Measurements from ENCODE around the gene RITA1.
"Not testable (repeated sequence)": the region's sequence is repeated elsewhere in the genome, so short reads cannot be mapped to it uniquely, and the experiment has no call there.

RITA1 gene

DNA sequence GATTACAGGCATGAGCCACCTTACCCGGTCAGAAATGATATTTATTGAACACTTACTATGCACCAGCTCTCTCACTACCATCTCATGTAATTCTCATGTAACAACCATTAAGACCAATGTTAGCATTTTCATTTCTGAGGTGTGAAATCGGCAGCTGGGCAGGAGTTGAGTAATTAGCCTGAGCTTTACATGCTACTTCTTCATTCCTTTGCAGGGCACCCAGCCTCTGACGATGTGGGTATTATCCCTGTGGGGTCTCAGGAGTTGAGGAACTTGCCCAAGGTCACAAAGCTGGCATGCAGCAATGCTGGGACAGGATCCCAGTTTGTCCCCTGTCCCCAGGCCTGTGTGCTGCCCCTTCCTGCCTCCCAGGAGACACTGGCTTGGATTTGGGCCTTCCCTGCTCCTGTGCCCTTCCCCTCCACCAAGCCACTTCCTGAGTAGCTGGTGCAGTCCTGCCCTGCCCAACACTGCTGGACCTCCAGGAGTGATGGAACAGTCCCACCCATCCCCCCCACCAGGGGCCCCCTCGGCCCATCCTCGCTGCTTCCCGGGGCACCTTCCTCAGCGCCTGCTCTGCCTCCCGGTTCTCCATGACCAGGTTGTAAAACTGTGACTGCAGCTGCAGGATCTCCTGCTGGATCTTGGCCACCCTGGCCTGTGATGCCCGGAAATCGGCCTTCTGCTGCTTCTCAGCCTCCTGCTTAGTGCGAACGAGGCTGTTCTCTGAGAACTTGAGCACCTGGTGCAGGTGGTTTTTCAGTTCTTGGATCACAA, 14.7 kb downstream of the RITA1 start:
- no peaks in the 10 kb centered on the region for H3K27me3 Mint-ChIP-seq (ENCODE audit: low read depth)
- no peaks in the 10 kb centered on the region for H3K36me3 Mint-ChIP-seq (ENCODE audit: low read depth)
- no peak overlapping the region for H3K27ac Mint-ChIP-seq
- H3K9me3 Mint-ChIP-seq: no peaks in the 10 kb centered on the region
- no peak overlapping the region for H3K4me3 Mint-ChIP-seq
- peaks cover 16% of the 10 kb centered on the region for H3K4me1 Mint-ChIP-seq (ENCODE audit: low read depth)

DNA sequence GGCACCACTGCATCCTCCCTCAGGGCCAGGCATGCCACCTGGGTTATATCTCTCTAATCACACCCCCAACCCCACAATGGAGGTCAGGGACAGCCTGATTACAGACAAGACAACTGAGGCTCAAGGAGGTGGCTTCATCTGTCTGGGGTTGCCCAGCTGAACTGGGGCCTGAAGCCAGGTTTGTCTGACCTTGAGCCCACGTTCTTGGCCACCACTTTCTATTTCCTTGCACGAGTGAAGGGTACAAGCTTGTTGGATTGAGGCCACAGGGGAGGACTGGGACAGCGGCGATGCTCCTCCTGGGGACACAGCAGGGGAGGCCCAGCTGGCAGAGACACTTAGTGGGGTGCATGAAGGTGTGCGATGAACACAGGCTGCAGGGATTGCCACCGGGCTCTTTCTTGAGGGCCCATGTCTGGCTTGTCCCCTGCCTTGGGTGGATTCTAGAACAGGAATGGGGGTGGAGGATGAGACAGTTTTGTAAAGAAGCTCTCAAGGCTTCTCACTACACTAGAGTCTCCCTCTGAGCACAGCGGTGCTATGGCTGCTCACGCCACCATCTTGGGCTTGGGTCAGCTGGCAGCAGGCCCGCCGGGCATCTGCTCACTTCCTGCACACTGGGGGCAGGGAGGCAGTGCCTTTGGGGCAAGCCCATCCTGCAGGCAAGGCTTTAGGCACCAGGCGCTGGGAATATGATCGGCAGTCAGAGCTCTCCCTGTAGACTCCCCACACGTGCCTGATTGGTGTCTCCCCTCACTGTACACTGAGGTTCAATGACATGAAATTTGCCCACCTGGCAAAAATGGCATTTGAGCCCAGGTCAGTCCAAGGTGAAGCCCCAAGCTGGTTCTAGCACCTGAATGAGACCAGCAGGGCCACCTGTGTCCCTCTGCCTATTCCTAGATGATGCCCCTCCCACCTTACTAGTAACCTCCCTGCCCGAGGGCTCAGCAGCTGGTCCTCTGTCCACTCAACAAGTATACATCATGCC, 16.0 kb downstream of the RITA1 start:
- Mint-ChIP-seq H3K27me3 (ENCODE audit: low read depth) (no peaks in the 10 kb centered on the region), H3K9me3 (no peaks in the 10 kb centered on the region), H3K4me1 (ENCODE audit: low read depth) (peaks cover 21% of the 10 kb centered on the region), H3K4me3 (no peak overlapping the region), H3K27ac (no peak overlapping the region), H3K36me3 (ENCODE audit: low read depth) (no peaks in the 10 kb centered on the region)

DNA sequence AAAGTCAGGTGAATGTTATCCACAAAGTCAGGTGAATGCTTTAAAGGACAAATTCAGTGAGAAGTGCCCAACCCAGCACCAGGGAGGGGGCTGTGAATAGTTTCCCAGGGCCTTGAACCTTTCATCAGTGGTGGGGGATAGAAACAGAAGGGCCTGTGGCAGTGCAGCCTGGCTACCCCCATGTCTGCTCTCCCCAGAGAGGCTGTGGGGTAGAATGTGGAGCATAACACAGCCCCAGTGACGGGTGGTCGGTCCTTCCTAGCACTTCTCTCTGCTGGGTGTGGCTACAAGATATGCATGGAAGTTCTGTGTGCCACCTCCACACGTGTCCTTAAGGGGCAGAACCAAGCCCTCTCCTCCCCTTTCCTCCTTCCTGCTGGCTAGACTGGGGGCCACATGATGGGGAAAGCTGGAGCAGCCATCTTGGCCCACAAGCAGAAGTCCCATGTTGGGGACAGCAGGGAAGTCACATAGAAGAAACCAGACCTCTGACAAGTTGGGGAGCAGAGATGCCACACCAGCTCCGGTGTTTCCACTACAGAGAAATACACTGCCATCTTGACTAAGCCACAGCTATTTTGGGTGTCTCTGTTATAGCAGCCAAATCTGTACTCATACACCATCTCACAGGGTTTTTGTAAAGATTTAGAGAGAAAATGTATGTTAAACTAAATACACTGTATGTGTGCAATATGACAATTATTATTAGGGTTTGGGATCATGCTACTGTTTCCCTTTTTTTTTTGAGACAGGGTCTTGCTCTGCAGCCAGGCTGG, 17.0 kb downstream of the RITA1 start:
- H3K9me3 Mint-ChIP-seq: no peaks in the 10 kb centered on the region
- H3K27me3 Mint-ChIP-seq (ENCODE audit: low read depth): no peaks in the 10 kb centered on the region

DNA sequence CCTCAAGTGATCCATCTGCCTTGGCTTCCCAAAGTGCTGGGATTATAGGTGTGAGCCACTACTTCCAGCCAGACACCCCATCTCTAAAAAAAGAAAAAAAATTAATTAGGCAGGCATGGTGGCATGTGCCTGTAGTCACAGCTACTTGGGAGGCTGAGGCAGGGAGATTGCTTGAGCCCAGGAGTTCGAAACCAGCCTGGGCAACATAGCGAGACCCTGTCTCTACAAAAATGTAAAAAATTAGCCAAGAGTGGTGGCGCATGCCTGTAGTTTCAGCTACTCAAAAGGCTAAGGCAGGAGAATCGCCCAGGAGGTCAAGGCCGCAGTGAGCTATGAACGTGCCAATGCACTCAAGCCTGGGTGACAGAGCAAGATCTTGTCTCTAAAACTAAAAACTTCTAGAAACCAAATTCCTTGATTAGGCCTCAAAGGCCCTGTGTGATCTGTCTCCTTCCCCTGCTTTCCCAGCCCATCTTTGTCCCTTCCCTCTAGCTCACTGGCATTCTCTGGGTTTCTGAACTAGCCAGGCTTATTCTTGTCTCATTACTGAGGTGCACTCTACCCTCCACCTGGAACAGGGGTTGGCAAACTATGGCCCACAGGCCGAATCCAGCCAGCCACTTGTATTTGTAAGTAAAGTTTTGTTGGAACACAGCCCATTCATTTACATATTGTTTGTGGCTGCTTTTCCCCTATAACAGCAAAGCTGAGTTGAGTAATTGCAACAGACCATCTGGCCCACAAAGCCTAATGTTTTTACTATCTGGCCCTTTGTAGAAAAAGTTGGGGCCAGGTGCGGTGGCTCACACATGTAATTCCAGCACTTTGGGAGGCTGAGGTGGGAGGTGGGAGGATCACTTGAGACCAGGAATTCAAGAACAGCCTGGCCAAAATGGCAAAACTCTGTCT, 18.6 kb downstream of the RITA1 start:
- Mint-ChIP-seq H3K27ac (peak overlapping the region; percentile 24), H3K27me3 (ENCODE audit: low read depth) (no peaks in the 10 kb centered on the region), H3K4me1 (ENCODE audit: low read depth) (peaks cover 29% of the 10 kb centered on the region), H3K9me3 (no peaks in the 10 kb centered on the region), H3K36me3 (ENCODE audit: low read depth) (no peaks in the 10 kb centered on the region), H3K4me3 (no peak overlapping the region)

More for the DNA sequence above, 17.0 kb downstream of the RITA1 start:
- Mint-ChIP-seq H3K36me3 (ENCODE audit: low read depth) (no peaks in the 10 kb centered on the region), H3K27ac (peak overlapping the region; percentile 15), H3K4me1 (ENCODE audit: low read depth) (peaks cover 22% of the 10 kb centered on the region), H3K4me3 (no peak overlapping the region)

DNA sequence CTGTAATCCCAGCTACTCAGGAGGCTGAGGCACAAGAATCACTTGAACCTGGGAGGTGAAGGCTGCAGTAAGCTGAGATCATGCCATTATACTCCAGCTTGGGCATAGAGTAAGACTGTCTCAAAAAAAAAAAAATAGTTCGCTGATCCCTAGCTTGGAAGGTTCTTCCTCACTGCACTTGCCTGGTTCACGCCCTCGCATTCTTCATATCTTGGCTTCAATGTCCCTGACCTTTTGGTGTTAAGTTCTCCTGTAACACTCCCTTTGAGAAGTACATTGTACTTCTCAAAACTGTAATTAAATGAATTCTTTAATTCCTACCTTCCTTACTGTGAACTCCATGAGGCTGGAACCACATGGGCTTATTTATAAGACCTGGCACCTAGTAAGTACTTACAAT, 19.3 kb downstream of the RITA1 start:
- Mint-ChIP-seq H3K9me3 (no peaks in the 10 kb centered on the region), H3K27ac (no peak overlapping the region), H3K4me1 (ENCODE audit: low read depth) (peaks cover 35% of the 10 kb centered on the region), H3K27me3 (ENCODE audit: low read depth) (no peaks in the 10 kb centered on the region), H3K36me3 (ENCODE audit: low read depth) (no peaks in the 10 kb centered on the region), H3K4me3 (no peak overlapping the region)

DNA sequence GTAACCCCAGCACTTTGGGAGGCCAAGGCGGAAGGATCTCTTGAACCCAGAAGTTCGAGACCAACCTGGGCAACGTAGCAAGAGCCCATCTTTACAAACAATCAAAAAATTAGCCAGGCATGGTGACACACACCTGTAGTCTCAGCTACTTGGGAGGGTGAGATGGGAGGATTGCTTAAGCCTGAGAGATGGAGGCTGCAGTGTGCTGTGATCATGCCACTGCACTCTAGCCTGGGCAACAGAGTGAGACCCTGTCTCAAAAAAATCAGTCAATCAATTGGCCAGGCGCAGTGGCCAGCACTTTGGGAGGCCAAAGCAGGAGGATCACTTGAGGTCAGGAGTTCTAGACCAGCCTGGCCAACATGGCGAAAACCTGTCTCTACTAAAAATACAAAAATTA, 21.3 kb downstream of the RITA1 start:
- H3K9me3 Mint-ChIP-seq; H3K4me3 Mint-ChIP-seq; H3K27me3 Mint-ChIP-seq (ENCODE audit: low read depth); H3K36me3 Mint-ChIP-seq (ENCODE audit: low read depth): not testable (repeated sequence)
- Mint-ChIP-seq H3K27ac (peak overlapping the region; percentile 95), H3K4me1 (ENCODE audit: low read depth) (peaks cover 48% of the 10 kb centered on the region)

DNA sequence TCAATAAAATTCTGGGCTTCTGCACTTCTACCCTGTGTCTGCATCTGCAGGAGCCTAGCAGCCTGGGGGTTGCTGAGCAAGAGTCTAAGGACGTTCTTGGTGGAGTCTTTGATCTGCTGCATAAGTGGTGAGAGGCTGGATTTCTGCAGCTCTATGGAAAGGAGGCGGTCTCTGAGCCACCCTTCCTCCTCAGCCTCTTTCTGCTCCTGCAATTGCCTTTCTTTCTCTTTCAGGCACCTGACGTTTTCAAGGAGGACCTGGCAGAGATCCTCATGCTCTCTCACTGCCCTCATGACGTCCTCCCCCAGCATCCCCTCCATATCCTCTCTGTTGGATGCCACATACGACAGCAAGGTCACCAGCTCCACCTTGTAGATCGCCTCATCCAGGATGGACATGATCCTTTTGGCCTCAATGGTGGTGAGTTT, 22.1 kb downstream of the RITA1 start:
- H3K27ac Mint-ChIP-seq: peak overlapping the region; percentile 95
- peak overlapping the region; percentile 79 for H3K4me3 Mint-ChIP-seq
- peaks cover 48% of the 10 kb centered on the region for H3K4me1 Mint-ChIP-seq (ENCODE audit: low read depth)
- H3K36me3 Mint-ChIP-seq (ENCODE audit: low read depth): peaks cover 8% of the 10 kb centered on the region
- H3K9me3 Mint-ChIP-seq: peaks cover 3% of the 10 kb centered on the region
- no peaks in the 10 kb centered on the region for H3K27me3 Mint-ChIP-seq (ENCODE audit: low read depth)

DNA sequence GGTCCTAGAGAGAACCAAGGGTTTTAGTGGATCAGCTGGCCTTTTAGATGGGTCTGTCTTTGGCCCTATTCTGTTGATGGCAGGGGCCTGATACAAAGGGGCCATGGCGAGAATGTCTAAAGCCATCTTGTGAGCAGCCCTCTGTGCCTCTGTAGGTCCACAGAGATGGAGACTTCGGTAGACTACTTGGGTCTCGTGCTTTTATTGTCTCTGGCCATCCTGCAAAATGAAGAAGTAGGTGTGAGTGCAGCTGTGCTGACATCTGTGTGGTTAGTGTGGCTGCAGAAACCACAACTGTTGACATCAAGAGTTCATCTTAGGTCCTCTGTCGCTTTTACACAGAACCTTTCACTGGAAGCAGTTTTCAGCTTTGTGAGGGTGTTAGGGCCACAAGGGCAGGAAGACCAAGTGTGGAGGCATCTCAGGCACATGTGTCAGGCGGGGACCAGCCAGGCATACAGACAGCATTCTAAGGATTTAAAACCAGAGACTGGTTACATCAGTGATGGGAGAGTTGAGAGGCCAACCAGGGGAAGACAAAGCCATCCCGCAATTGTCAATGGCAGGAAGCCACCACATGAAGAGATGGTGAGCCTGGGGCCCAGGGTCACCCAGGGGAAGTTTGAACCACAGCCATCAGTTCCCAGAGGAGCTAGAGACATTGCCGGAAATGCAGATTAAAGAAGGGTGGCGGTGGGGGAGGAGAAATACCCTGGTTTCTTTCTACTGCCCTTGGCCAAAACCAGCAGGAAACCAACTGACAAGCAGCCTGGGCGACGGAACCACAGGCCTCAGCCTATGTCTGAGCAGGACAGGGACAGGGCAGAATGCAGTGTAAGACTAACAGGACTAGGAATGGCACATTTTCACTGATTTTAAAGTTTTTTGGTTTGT, 22.8 kb downstream of the RITA1 start:
- Mint-ChIP-seq H3K9me3 (peaks cover 3% of the 10 kb centered on the region), H3K36me3 (ENCODE audit: low read depth) (peaks cover 11% of the 10 kb centered on the region), H3K27ac (peak overlapping the region; percentile 95), H3K27me3 (ENCODE audit: low read depth) (no peaks in the 10 kb centered on the region), H3K4me1 (ENCODE audit: low read depth) (peaks cover 51% of the 10 kb centered on the region), H3K4me3 (peak overlapping the region; percentile 79)

DNA sequence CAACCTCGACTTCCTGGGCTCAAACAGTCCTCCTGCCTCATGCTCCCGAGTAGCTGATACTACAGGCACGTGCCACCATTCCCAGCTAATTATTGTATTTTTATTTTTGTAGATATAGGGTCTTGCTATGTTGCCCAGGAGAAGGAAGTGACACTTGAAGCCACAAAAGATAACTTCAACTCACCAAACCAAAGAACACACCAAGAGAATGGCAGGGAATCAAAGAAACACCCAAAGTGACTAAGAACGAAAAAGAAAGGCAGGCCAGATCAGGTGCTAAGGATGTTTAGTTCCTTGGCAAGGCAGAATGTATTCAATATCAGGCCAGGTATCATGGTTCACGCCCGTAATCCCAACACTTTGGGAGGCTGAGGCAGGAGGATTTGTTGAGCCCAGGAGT, 25.6 kb downstream of the RITA1 start:
- Mint-ChIP-seq H3K27ac (peak overlapping the region; percentile 77), H3K4me1 (ENCODE audit: low read depth) (peaks cover 68% of the 10 kb centered on the region), H3K9me3 (peaks cover 3% of the 10 kb centered on the region), H3K36me3 (ENCODE audit: low read depth) (peaks cover 17% of the 10 kb centered on the region), H3K4me3 (peak overlapping the region; percentile 2), H3K27me3 (ENCODE audit: low read depth) (peaks cover 3% of the 10 kb centered on the region)

DNA sequence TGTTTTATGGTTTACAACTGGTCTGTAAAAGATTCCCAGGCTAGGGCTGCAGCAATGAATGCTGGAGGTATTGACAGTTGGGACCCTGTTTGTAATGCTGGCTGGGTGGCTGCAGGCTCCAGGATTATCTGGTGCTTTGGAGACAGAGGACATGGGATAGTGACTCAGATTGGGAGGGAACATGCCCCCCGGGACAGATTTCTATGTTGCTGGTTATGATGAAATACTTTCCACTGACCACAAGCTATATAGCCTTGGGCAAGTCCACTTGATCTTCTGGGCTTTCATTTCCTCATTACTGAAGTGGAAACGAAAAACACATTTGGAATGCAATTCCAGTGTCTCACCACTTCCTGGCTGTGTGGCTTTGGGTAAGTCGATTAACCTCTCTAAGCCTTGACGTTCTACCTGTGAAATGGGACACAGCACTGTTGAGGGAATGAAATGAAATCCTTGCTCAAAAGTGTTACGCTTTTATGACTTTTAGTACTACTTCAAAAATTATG, 29.4 kb downstream of the RITA1 start:
- Mint-ChIP-seq H3K27ac (peak overlapping the region; percentile 2), H3K9me3 (peaks cover 3% of the 10 kb centered on the region), H3K4me1 (ENCODE audit: low read depth) (peaks cover 52% of the 10 kb centered on the region), H3K27me3 (ENCODE audit: low read depth) (peaks cover 3% of the 10 kb centered on the region), H3K36me3 (ENCODE audit: low read depth) (peaks cover 18% of the 10 kb centered on the region), H3K4me3 (peak overlapping the region; percentile 63)

DNA sequence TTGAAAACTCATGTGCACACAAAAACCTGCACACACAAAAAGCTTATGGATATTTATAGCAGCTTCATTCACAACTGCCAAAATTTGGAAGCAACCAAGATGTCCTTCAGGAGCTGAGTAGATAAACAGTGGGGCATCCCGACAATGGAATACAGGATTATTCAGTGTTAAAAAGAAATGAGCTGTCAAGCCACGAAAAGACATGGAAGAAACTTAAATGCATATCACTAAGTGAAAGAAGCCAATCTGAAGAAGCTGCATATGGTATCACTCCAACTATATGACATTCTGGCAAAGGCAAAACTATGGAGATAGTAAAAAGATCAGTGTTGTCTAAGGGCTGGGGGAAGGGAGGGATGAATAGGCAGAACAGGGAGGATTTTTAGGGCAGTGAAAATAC, 30.5 kb downstream of the RITA1 start:
- H3K9me3 Mint-ChIP-seq: no peaks in the 10 kb centered on the region
- no peak overlapping the region for H3K4me3 Mint-ChIP-seq
- H3K27ac Mint-ChIP-seq: no peak overlapping the region
- H3K27me3 Mint-ChIP-seq (ENCODE audit: low read depth): peaks cover 3% of the 10 kb centered on the region
- peaks cover 14% of the 10 kb centered on the region for H3K36me3 Mint-ChIP-seq (ENCODE audit: low read depth)
- H3K4me1 Mint-ChIP-seq (ENCODE audit: low read depth): peaks cover 51% of the 10 kb centered on the region

DNA sequence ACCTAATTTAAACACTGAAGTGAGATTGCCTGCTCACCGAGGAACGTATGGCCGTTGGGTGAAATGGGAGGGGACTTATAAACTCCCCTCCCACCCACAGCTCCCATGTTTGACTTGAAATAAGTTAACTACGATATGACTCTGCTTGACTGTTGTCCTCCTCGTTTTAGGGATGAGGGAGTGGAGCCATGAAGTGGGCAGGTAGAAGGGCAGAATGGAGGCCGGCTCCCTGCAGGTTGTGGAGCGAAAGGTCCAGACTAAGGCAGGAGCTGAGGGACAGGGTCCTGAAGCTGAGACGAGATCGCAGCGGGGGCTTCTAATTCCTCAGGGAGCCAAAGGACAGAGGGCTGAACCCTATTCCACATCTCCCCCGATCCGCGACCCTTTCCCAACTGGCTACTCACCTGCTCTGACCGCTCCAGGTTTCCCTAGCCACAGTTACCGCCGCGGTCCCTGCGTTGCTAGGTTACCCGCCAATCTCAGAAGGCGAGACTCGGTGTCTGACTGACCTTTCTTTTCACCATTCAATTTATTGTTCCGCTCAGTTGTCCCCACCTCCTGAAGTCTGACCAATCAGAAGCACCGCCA, 35.2 kb downstream of the RITA1 start:
- peaks cover 41% of the 10 kb centered on the region for H3K4me1 Mint-ChIP-seq (ENCODE audit: low read depth)
- peak overlapping the region; percentile 96 for H3K4me3 Mint-ChIP-seq
- peak overlapping the region; percentile 96 for H3K27ac Mint-ChIP-seq
- peaks cover 3% of the 10 kb centered on the region for H3K36me3 Mint-ChIP-seq (ENCODE audit: low read depth)
- H3K27me3 Mint-ChIP-seq (ENCODE audit: low read depth): peaks cover 3% of the 10 kb centered on the region
- H3K9me3 Mint-ChIP-seq: no peaks in the 10 kb centered on the region
